GM18870 (cell line): ENCODE measurements around the gene EFNA1.
A peak's percentile ranks its signal among the peaks of the same experiment; 100 is the strongest.

Experiments
- ATAC-seq: cut with Tn5 transposase; IDR thresholded peaks from one replicate; pipeline ENCODE4 v1.9.1; 2021; ENCODE audit warnings: moderate library complexity; ENCODE audit not compliant: unreplicated experiment

Gene EFNA1, protein sequence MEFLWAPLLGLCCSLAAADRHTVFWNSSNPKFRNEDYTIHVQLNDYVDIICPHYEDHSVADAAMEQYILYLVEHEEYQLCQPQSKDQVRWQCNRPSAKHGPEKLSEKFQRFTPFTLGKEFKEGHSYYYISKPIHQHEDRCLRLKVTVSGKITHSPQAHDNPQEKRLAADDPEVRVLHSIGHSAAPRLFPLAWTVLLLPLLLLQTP

DNA sequence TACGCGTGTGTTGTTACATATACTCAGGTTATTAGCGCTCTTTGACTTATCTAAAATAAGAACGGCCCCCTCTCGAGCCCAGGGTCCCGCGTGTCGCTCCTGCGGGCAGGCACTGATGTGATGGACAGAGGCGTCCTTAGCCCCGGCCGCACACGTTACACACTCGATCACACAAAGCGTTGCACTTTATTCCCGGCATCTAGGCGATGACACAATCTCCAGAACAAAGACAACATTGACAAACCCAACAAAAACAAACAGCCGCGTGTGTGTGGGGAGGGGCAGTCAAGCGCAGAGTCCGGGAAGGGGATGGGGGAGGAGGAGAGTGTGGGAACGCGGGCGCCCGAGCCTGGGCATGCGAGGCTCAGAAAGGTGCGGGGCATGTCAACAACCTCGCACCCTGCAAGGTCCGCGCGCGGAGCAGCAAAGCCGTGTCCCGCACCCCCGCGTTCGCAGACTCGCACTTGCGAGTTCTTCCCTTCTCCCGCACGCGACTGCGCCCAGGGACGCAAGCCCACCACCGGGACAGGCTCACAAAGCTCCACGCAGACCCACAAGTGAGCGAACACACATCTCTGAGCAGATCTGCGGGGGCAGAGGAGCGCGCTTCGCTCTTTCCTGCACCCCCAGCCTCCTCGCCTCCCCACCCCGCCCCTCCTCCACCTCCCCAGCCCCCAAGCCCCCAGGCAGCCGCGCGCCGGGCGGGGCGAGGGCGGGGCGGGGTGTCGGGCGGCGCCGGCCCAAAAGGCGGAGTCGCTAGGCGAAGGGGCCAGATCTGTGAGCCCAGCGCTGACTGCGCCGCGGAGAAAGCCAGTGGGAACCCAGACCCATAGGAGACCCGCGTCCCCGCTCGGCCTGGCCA lies at the start of gene EFNA1:
Gene EFNA1 (plus strand): TSS at position 772 of the 862 bp plus-strand sequence. CDS start 102 bp downstream, outside the sequence.
- ATAC-seq: no peak

DNA sequence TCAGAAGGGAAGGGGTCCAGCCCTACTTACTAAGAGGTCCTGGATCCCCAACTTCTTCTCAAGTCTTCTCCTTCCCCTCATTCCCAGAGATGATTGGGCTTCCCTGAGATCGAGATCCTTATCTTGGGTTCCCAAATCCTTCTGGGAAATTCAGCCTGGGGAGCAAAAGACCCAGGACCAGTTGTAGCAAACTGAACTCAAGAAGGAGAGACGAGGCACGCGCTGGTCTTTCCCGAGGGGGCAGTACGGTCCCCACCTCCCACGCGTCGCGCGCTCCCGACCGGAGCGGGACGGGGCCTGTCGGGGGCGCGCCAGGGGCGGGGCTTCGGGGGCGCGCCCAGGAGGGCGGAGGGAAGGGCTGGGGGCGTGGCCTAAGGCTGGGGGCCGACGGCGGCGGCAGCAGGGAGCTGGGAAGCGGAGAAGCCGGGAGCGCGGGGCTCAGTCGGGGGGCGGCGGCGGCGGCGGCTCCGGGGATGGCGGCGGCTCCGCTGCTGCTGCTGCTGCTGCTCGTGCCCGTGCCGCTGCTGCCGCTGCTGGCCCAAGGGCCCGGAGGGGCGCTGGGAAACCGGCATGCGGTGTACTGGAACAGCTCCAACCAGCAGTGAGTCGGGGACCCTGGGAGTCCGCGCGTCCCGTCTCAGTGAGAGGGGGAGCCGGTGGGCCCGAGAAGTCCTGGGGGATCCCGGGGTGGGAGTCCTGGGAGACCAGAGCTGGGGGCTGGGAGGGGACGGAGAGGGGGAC lies 49.0 kb upstream of the EFNA1 start, which contains the start of gene EFNA3:
Gene EFNA3 (plus strand): TSS at position 369 of the 741 bp plus-strand sequence. CDS start 105 bp downstream, at position 474.
- ATAC-seq: no peak

DNA sequence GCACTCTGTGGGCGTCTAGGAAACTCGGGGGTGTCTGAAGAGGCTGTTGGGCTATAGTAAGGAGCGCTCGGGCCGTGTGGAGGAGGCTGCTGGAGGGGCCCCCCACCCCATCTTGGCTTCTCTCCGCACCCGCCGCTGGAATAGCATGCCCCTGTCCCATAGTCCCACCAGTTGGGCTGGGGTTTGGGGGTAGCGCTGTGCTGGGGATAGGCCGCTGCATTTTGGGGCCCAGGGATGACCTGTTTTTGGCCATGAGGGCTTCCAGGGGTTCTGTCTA lies 48.5 kb upstream of the EFNA1 start:
- no peak for ATAC-seq

DNA sequence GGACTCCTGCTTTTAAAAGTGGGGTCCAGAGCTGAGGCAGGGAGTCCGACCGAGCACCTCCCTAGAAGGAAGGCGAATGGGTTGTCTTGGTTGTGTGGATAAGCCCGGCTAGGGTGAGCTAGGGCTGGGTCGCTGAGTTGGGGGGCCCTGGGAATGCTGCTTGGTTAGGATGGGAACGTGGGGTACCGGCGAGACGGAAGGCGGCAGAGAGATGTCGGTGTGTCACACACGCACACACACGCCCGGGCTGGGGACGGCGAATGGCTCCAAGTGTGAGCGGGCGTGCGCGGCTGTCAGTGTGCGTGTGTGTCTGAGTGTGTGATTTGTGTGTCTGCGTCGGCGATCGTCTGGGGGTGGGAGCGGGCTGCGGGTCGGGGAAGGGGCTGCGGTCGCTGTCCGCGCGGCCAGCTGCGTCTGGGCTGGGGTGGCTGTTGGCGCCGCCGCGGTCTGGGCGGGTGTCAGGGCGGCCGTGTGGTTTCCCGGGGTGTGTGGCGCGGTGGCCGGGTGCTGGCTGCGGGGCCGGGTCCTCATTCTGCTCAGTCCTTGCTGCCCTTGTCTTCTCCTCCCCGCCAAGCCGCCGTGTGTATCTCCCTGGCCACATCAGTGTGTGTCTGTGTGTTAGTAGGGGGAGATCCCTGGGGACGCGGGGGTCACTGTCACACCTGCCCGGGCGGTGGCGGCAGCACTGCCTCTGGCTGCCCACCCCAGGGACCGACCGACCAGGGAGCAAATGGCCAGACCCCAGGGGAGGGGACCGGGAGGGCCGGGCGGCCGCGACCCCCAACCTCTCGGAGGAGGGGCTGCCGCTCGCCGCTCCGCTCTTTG lies 48.0 kb upstream of the EFNA1 start:
- no peak for ATAC-seq

DNA sequence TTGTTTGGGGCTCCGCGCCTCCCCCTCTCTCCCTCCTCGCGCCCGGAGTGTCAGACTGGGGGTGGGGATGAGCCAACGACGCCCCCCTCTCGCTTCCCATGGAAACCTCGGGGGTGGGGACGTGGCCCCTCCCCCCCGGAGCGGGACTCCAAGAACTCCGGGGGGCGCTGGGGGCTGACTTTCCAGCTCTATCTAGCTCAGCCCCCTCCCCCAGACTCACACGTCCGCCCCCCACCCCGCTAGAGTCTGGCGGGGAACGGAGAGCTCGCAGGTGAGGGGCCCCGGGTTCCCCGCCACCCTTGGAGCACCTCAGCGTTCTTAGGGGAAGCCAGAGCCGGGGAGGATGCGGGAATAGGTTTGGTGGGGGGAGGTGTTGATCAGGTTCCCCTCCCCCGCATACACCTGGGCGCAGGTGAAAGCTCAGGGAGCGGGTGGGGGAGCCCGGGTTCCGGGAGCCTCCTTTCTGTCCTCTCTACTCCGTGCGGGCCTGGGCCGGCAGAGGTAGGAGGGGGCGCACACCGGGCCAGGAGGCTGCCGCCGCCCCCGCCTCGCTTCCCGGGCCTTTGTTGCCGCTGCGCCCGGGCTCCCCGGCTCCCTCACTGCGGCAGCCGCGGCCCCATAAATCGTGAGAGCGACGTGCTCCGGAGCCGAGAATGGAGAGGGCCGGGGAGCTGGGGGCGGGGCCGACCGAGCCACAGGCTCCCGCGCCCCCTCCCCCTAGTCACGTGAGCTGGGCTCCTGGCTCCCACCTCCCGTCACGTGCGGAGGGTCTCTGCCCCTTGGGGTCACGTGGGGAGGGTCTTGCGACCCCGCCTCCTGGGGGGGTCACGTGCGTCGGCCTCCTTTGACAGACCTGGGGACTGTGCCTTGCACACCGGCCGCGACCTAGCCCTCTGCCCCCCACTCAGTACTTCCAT lies 47.1 kb upstream of the EFNA1 start:
- ATAC-seq: no peak

DNA sequence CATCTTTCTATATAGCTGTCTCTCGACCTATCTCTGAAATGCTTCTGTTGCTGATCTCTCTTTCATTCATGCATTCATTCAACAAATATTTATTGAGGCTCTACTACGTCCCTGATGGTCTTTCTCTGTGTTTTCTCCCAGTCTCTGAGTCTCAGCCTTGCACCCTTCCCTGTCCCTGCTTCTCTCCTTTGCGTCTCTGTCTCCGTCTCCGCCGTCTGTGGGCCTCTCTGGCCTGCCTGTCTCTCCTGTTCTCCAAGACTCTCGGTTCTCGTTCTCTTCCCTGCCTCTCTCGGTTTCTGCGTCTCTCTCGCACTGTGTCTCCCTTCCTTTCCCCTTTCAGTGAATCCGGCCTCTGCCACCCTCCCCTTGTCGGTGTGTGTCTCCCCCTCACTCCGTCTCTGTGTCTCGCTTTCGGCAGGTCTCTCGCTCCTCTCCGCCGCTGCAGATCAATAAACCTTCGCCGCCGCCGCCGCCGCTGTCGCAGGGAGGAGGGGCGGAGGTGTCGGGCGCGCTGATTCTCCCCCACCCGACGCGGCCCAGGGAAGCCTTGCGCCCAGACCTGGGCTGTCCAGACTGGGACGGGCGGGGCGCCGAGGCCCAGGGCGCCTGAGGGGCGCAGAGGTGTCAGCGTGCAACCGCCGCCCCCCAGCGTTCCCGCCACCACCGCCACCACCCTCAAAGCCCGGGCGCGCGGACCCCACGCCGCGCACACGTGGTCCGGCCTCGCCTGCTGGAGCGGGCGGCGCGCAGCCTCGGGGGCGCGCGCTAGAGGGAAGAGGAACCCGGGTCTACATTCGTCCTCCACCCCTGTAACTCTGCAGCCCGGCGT lies 46.0 kb upstream of the EFNA1 start:
- no peak for ATAC-seq

DNA sequence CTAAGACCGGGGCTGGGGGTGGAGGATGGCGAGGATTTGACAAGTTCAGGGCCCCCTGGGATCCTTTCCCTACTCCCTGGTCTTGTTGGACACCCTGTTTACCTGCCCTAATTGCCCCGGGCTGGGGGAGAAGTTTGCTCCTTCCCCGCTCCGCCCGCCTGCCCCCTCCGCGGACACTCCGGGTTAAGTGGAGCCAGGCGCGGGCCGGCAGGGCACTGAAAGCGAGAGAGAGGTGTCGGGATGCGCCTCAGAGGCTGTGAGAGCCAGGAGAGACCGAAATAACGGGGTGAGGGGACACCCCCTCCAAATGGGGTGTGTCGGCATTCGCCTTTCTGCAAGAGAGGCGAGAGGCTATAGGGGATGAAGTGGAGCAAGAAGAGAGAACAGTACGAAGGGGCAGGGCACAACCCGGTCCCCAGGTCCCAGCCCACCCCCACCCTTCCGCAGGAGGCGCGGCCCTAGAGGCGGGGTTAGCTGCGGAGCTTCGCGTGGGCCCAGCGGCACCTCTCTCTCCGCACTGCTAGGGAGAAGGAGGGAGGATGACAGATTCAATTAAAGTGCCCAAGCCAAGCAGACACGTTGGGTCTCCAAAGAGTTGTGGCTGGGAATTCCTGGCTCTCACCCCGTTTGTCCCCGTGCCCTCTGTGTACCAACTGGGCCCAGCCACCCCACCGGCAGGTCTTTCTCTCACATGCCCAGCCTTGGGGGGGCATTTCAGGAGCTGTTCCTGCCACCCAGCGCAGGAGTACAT lies 45.2 kb upstream of the EFNA1 start:
- ATAC-seq: no peak

DNA sequence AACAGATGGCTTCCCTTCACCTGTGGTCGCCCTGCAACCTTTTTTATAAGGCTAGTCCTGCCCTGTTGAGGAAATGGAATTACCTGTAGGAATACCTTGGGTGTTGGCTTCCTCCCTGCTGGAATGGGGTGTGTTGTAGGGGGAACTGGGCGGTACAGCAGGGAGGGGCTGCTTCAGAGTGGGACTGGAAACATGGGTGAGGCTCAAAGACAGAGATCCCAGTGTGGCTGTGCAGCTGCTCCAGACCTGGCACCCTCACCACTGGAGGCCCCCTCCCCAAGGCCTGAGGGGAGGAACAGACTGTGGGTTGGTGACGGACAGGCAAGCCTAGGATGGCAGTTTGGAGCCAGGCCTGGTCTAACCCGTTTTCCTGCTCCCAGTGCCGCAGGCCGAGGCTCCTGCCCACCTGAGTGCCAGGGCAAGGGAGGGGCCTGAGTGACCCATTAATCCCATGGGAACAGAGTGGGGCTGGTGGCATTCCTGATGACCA lies 44.6 kb upstream of the EFNA1 start:
- no peak for ATAC-seq

DNA sequence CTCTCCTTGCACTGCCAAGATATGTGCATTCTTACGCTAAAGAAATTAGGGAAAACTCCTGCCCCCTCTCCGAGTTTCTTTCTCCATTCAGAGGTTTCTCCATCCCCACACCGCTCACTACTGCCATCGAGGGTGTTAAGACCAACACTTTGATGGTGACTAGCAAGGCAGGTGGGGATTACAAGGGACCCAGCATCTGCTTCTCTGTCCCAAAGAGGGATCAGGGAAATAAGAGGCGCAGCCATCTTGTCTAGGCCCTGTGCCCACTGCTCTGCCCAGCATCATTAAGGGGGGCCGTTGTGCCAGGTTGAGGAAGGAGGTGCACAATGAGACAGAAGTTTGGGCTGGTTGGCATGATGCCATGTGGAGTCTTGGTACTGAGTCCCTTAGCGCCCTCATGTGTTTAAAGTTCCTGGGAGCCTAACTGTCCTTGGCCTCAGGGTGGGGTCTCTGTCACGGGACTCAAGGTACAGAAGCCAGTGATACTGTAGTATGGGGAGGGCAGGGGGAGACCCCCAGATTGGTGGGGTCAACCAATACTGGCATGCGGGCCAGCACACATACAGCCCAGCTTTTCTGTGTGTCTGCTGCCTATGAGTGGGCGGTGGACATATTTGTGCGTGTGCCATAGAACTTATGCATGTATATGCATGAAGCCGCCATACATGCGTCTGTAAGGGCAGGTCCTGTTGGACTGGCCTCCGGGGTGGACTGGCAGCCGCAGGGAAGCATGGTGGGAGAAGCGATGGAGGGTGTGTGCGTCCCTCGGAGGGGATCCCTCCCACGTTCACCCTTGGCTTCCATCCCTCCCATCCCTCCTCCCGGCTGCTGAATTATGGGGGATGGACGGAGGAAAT lies 43.6 kb upstream of the EFNA1 start:
- peak; percentile 16 for ATAC-seq

DNA sequence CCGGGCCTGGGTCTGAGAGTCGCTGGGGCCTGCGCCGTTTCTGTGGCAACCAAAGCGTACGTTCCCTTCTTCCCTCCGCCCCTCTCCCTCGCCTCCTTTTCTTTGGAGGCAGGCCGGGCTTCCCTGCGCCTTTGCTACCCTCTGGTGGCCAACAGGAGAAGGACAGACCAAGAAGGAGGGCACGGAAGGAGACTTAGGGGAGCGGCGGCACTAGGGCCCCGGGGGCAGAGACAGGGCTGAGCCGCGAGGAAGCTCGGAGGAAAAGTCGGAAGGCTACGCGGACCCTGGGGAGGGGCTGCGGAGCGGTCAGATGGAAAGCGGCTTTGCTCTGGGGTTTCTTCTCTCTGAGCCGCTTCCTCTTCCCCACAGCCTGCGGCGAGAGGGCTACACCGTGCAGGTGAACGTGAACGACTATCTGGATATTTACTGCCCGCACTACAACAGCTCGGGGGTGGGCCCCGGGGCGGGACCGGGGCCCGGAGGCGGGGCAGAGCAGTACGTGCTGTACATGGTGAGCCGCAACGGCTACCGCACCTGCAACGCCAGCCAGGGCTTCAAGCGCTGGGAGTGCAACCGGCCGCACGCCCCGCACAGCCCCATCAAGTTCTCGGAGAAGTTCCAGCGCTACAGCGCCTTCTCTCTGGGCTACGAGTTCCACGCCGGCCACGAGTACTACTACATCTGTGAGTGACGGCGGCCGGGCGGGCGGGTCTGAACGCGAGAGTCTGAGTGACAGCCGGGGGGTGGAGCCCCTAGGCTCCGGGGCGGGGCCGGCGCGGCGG lies 42.8 kb upstream of the EFNA1 start:
- peak; percentile 72 for ATAC-seq

DNA sequence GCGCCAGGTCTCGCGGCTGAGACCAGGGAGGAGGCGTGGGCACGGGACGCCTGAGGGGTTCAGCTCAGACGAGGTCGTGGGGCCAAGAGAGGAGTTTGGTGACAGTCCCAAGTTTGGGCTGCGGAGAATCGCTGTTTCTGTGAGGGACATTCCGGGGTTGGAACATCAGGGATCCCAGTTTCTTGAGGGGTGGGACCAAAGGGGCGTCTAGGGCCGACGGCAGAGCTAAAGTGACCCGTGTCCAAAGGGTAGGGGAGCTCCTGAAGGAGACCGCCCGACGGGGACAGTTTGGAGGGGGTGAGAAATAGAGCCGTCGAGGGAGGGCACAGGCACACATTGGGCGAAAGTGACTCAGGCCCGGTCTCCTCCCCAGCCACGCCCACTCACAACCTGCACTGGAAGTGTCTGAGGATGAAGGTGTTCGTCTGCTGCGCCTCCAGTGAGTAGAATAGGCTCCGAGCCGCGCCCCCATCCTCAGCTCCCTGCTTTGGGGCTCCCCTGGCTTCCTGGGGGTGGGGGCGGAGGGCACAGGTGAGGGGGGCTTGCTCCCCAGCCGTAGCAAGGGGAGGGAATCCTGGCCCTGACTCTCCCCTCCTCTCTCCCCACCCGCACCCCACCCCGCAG lies 42.1 kb upstream of the EFNA1 start:
- no peak for ATAC-seq

DNA sequence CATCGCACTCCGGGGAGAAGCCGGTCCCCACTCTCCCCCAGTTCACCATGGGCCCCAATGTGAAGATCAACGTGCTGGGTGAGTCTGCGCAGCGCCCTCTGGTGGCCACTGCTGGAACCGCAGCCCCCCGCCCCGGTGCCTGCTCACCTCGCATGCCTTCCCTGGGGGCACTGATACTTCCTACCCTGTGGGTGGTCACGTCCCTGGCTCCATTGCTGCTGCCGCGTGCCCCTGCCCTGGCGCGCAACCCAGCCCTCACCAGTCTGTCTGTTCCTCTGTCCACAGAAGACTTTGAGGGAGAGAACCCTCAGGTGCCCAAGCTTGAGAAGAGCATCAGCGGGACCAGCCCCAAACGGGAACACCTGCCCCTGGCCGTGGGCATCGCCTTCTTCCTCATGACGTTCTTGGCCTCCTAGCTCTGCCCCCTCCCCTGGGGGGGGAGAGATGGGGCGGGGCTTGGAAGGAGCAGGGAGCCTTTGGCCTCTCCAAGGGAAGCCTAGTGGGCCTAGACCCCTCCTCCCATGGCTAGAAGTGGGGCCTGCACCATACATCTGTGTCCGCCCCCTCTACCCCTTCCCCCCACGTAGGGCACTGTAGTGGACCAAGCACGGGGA lies 41.4 kb upstream of the EFNA1 start:
- ATAC-seq: no peak

DNA sequence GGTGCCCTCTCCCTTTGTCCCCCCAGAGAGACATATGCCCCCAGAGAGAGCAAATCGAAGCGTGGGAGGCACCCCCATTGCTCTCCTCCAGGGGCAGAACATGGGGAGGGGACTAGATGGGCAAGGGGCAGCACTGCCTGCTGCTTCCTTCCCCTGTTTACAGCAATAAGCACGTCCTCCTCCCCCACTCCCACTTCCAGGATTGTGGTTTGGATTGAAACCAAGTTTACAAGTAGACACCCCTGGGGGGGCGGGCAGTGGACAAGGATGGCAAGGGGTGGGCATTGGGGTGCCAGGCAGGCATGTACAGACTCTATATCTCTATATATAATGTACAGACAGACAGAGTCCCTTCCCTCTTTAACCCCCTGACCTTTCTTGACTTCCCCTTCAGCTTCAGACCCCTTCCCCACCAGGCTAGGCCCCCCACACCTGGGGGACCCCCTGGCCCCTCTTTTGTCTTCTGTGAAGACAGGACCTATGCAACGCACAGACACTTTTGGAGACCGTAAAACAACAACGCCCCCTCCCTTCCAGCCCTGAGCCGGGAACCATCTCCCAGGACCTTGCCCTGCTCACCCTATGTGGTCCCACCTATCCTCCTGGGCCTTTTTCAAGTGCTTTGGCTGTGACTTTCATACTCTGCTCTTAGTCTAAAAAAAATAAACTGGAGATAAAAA lies 40.7 kb upstream of the EFNA1 start:
- ATAC-seq: no peak

DNA sequence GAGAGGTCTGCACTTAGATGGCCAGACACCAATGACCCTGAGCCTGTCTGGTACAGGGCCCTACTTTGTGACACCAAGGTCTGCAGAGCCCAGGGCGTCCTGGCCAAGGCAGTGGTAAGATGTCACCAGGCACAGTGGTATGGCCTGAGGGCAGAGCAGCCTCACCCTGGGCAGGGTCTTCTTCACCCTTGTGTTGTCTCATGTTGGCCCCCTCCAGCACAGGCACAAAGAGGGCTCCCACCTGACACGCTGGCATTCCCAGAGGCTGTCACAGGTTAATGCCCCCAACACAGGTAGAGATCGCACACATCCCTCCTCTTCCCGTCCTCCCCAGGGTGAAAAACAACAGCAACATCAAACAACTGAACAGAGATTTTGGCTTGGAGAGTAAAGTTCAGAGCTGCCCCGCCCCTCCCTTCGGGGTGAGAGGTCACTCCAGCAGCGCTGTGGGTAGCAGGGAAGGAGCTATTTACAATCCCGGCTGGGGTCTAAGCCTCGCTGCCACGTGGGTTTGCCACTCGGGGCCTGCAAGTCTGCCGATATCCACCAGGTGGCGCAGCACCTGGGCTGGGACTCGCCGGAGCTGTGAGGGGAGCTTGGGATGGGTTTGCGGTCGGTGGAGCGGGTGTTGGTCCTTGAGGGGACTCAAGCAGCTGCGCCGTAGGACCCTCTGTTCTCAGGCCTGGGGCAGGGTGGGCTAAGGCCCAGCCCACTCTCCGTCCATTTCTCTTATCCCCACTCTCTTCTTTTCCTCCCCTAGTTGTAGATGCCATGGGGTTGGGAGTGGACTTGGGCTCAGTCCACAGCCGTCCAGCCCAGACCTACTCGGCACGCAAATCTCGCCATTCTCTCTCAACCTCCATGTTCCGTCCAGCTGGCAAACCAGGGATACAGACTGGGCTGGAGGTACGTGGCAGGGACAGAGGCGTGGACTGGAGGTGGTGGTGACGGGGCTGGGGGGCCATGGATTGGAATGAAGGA lies 36.3 kb upstream of the EFNA1 start:
- ATAC-seq: no peak
